ENCODE results near the gene JMJD8. TPM values are rescaled to one million over a fixed set of nuclear protein-coding genes. Genes with fewer than 3 reads are reported as not detected.

Gene JMJD8
- total and polyA plus RNA-seq, 5 donors from 2014 or later = 22.7 to 36.2 (median 32.3) TPM

GRCh38 chr16:645852-646678 lies 38.1 kb downstream of the JMJD8 start:
- no peaks in the 10 kb centered on the region for H3K9me3 ChIP-seq (ENCODE audit: control insufficient read depth in 2 of 2, low read length in 2 of 2)
- ATAC-seq (ENCODE audit: low read depth in 2 of 2) (no peak), DNase-seq (no peak)
- Mint-ChIP-seq H3K27me3 (no peaks in the 10 kb centered on the region), H3K27ac (no peak overlapping the region), H3K4me1 (peaks cover 0 to 35% (median 3%) of the 10 kb centered on the region in 4 donors), H3K9me3 (no peaks in the 10 kb centered on the region), H3K36me3 (no peaks in the 10 kb centered on the region), H3K4me3 (peak overlapping the region in 2 of 4 donors; percentile 68 to 80)
- no peaks in the 10 kb centered on the region for H3K27me3 ChIP-seq (ENCODE audit: control insufficient read depth, insufficient read depth, low read length)
- no peaks in the 10 kb centered on the region for H3K36me3 ChIP-seq (ENCODE audit: control insufficient read depth, insufficient read depth, low read length)
- no peak overlapping the region for H3K27ac ChIP-seq (ENCODE audit: insufficient read depth, low read length, poor library complexity, severe bottlenecking)
- H3K4me1 ChIP-seq (ENCODE audit: control insufficient read depth, insufficient read depth, low read length, poor library complexity, severe bottlenecking) = peaks cover 42% of the 10 kb centered on the region
- H3K4me3 ChIP-seq (ENCODE audit: low read depth, low read length) = no peak overlapping the region

GRCh38 chr16:644556-644955 lies 39.6 kb downstream of the JMJD8 start:
- no peaks in the 10 kb centered on the region for H3K9me3 Mint-ChIP-seq
- H3K36me3 Mint-ChIP-seq = no peaks in the 10 kb centered on the region
- Histone ChIP-seq H3K36me3 (ENCODE audit: control insufficient read depth, insufficient read depth, low read length) (no peaks in the 10 kb centered on the region), H3K4me1 (ENCODE audit: control insufficient read depth, insufficient read depth, low read length, poor library complexity, severe bottlenecking) (peaks cover 38% of the 10 kb centered on the region), H3K27ac (ENCODE audit: insufficient read depth, low read length, poor library complexity, severe bottlenecking) (no peak overlapping the region), H3K27me3 (ENCODE audit: control insufficient read depth, insufficient read depth, low read length) (no peaks in the 10 kb centered on the region), H3K4me3 (ENCODE audit: low read depth, low read length) (no peak overlapping the region), H3K9me3 (ENCODE audit: control insufficient read depth in 2 of 2, low read length in 2 of 2) (no peaks in the 10 kb centered on the region)
- ATAC-seq (ENCODE audit: low read depth in 2 of 2) (no peak), DNase-seq (no peak)
- H3K27me3 Mint-ChIP-seq = no peaks in the 10 kb centered on the region
- peaks cover 0 to 29% (median 3%) of the 10 kb centered on the region in 4 donors for H3K4me1 Mint-ChIP-seq
- peak overlapping the region in 1 of 3 donors; percentile 48 for H3K27ac Mint-ChIP-seq
- peak overlapping the region; percentile 52 to 80 (median 74) for H3K4me3 Mint-ChIP-seq

DNA sequence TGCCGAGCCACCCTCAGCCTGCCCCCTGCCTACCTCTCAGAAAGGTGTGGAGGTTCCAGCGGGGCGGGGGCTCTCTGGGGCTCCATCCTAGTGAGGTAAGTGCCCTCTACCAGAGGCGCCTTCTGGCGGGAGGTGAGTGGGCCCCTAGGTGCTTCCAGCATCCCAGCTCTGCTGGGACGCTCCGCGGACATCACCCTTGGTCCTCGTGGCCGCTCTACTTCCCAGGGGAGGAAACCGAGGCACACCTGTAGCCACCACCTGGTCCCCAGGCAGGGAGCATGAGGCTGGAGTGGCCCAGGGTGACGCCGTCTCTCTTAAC lies 41.1 kb downstream of the JMJD8 start:
- DNase-seq (no peak), ATAC-seq (ENCODE audit: low read depth in 2 of 2) (no peak)
- Mint-ChIP-seq H3K27me3 (no peaks in the 10 kb centered on the region), H3K9me3 (no peaks in the 10 kb centered on the region), H3K4me3 (peak overlapping the region; percentile 59 to 82 (median 78)), H3K4me1 (peaks cover 0 to 23% (median under 1%) of the 10 kb centered on the region in 4 donors), H3K27ac (no peak overlapping the region), H3K36me3 (no peaks in the 10 kb centered on the region)
- Histone ChIP-seq H3K27me3 (ENCODE audit: control insufficient read depth, insufficient read depth, low read length) (no peaks in the 10 kb centered on the region), H3K27ac (ENCODE audit: insufficient read depth, low read length, poor library complexity, severe bottlenecking) (no peak overlapping the region), H3K9me3 (ENCODE audit: control insufficient read depth in 2 of 2, low read length in 2 of 2) (no peaks in the 10 kb centered on the region), H3K4me1 (ENCODE audit: control insufficient read depth, insufficient read depth, low read length, poor library complexity, severe bottlenecking) (peaks cover 26% of the 10 kb centered on the region), H3K4me3 (ENCODE audit: low read depth, low read length) (no peak overlapping the region), H3K36me3 (ENCODE audit: control insufficient read depth, insufficient read depth, low read length) (no peaks in the 10 kb centered on the region)

DNA sequence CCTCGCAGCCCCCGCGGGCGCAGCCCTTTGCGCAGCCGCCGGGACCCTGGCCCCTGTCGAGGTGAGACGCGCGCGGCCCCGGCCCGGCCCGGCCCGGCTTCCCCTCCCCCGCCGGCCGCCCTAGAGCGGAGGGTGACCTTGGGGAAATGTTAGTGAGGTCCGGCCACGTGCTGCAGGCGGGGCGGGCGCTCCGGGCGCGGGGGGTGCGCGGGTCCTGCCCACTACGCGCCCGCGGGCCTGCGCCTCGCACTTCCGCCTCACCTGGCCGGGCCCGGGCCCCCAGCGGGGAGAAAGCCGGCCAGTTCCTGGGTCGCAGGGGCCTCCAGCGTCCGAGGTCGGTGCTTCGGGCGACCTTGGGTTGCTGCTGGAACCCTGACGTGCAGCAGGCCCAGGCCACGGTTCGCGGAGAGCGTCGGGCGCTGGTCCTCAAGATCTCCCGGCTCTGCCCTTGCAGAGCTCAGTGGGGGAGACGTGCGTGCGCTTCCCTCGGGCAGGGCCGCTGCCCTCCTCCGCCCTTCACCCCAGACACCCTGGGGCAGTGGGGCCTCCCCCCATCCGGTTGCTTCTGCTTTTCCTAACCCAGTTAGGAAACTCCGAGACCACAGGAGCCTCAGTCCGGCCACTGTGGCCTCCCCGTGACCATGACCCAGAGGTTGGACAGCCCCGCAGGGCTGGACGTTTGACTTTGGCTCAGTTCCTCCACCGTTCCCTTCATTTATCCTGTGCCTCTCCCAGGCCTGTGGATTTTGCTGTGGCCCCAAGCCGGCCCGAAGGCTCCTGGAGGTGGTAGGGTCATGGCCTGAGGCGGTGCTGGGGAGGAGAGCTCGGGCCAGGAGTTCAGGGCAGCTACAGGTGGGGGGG lies 41.7 kb downstream of the JMJD8 start:
- H3K4me1 Mint-ChIP-seq = peaks cover 0 to 21% (median 0%) of the 10 kb centered on the region in 4 donors
- H3K27me3 Mint-ChIP-seq = no peaks in the 10 kb centered on the region
- no peak overlapping the region for H3K27ac Mint-ChIP-seq

GRCh38 chr16:641326-642188 lies 42.6 kb downstream of the JMJD8 start, which contains the start of gene MCRIP2:
Gene MCRIP2, plus strand, starts transcription at chr16:641828. Its CDS starts 164 bp downstream, at chr16:641992.
- DNase-seq (peak; percentile 51 to 72 (median 58)), ATAC-seq (ENCODE audit: low read depth in 2 of 2) (peak; percentile 13 to 22)
- Histone ChIP-seq H3K4me1 (ENCODE audit: control insufficient read depth, insufficient read depth, low read length, poor library complexity, severe bottlenecking) (peaks cover 22% of the 10 kb centered on the region), H3K27ac (ENCODE audit: insufficient read depth, low read length, poor library complexity, severe bottlenecking) (peak within 1 kb of the TSS; percentile 14), H3K4me3 (ENCODE audit: low read depth, low read length) (no peak within 1 kb of the TSS), H3K27me3 (ENCODE audit: control insufficient read depth, insufficient read depth, low read length) (no peaks in the 10 kb centered on the region), H3K9me3 (ENCODE audit: control insufficient read depth in 2 of 2, low read length in 2 of 2) (peaks cover 0 to 4% of the 10 kb centered on the region in 2 experiments), H3K36me3 (ENCODE audit: control insufficient read depth, insufficient read depth, low read length) (no peaks in the 10 kb centered on the region)
- H3K4me1 Mint-ChIP-seq = peaks cover 0 to 24% (median 2%) of the 10 kb centered on the region in 4 donors
- H3K4me3 Mint-ChIP-seq = peak within 1 kb of the TSS in 3 of 4 donors; percentile 59 to 82 (median 76)
- peaks cover 4% of the 10 kb centered on the region for H3K27me3 Mint-ChIP-seq
- no peaks in the 10 kb centered on the region for H3K36me3 Mint-ChIP-seq
- H3K27ac Mint-ChIP-seq = no peak within 1 kb of the TSS
- peaks cover 0 to 2% (median 0%) of the 10 kb centered on the region in 7 donors for H3K9me3 Mint-ChIP-seq

More for the DNA sequence above, 41.7 kb downstream of the JMJD8 start:
- Histone ChIP-seq H3K4me1 (ENCODE audit: control insufficient read depth, insufficient read depth, low read length, poor library complexity, severe bottlenecking) (peaks cover 21% of the 10 kb centered on the region), H3K9me3 (ENCODE audit: control insufficient read depth in 2 of 2, low read length in 2 of 2) (peaks cover 0 to 2% of the 10 kb centered on the region in 2 experiments), H3K36me3 (ENCODE audit: control insufficient read depth, insufficient read depth, low read length) (no peaks in the 10 kb centered on the region), H3K4me3 (ENCODE audit: low read depth, low read length) (no peak overlapping the region), H3K27me3 (ENCODE audit: control insufficient read depth, insufficient read depth, low read length) (no peaks in the 10 kb centered on the region), H3K27ac (ENCODE audit: insufficient read depth, low read length, poor library complexity, severe bottlenecking) (no peak overlapping the region)
- Mint-ChIP-seq H3K9me3 (no peaks in the 10 kb centered on the region), H3K4me3 (peak overlapping the region in 3 of 4 donors; percentile 59 to 82 (median 76)), H3K36me3 (no peaks in the 10 kb centered on the region)
- DNase-seq (peak; percentile 19 to 46 (median 25)), ATAC-seq (ENCODE audit: low read depth in 2 of 2) (peak; percentile 22 to 31)

DNA sequence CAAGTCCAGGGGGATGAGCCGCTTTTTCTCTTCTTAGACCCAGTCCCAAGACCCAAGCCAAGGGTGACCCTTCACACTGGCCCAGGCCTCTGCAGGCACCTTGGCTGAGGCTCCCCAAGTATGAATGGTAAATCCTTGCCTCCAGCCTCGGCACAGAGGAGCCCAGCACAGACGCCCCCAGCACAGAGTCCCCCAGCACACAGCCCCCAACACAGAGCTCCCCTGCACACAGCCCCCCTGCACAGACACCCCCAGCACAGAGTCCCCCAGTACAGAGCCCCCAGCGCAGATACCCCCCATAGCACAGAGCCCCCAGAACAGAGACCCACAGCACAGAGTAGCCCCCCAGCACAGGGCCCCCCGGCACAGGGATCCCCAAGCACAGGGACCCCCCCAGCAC lies 43.5 kb downstream of the JMJD8 start:
- Mint-ChIP-seq H3K36me3 (no peaks in the 10 kb centered on the region), H3K27me3 (peaks cover 8% of the 10 kb centered on the region), H3K4me1 (peaks cover 0 to 27% (median 4%) of the 10 kb centered on the region in 4 donors), H3K27ac (no peak overlapping the region), H3K9me3 (peaks cover 0 to 3% (median 0%) of the 10 kb centered on the region in 7 donors), H3K4me3 (peak overlapping the region in 2 of 4 donors; percentile 58 to 62)
- Histone ChIP-seq H3K27ac (ENCODE audit: insufficient read depth, low read length, poor library complexity, severe bottlenecking) (no peak overlapping the region), H3K4me3 (ENCODE audit: low read depth, low read length) (no peak overlapping the region), H3K36me3 (ENCODE audit: control insufficient read depth, insufficient read depth, low read length) (no peaks in the 10 kb centered on the region), H3K27me3 (ENCODE audit: control insufficient read depth, insufficient read depth, low read length) (no peaks in the 10 kb centered on the region), H3K9me3 (ENCODE audit: control insufficient read depth in 2 of 2, low read length in 2 of 2) (peaks cover 0 to 4% of the 10 kb centered on the region in 2 experiments), H3K4me1 (ENCODE audit: control insufficient read depth, insufficient read depth, low read length, poor library complexity, severe bottlenecking) (peaks cover 29% of the 10 kb centered on the region)
- ATAC-seq (ENCODE audit: low read depth in 2 of 2) (no peak), DNase-seq (no peak)

DNA sequence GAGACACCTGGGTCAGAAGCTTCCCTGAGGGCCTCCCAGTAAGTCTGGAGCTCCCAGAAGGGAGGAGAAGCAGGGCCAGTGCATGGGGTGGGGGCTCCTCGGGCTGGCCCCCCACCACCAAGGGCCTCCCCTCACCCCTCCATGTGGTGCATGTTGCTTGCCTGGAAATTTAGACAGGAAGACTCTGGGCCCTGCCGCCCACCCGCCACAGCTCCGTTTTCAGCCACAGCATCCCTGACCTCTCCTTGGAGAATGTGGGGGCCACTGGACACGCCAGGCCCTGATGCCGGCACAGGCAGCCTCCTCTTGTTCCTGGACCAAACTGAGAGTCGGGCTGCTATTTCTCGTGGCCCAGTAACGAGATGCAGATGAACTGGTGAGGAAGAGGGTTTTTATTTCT lies 45.3 kb downstream of the JMJD8 start:
- Mint-ChIP-seq H3K4me1 (peaks cover 0 to 20% (median 4%) of the 10 kb centered on the region in 4 donors), H3K9me3 (peaks cover 0 to 3% (median 0%) of the 10 kb centered on the region in 7 donors), H3K27ac (peak overlapping the region in 2 of 3 donors; percentile 73 to 86), H3K27me3 (peaks cover 8% of the 10 kb centered on the region), H3K36me3 (no peaks in the 10 kb centered on the region), H3K4me3 (peak overlapping the region; percentile 4 to 77 (median 41))
- no peak overlapping the region for H3K27ac ChIP-seq (ENCODE audit: insufficient read depth, low read length, poor library complexity, severe bottlenecking)
- DNase-seq (no peak), ATAC-seq (ENCODE audit: low read depth in 2 of 2) (no peak)
- peaks cover 0 to 4% of the 10 kb centered on the region in 2 experiments for H3K9me3 ChIP-seq (ENCODE audit: control insufficient read depth in 2 of 2, low read length in 2 of 2)
- no peaks in the 10 kb centered on the region for H3K36me3 ChIP-seq (ENCODE audit: control insufficient read depth, insufficient read depth, low read length)
- peaks cover 38% of the 10 kb centered on the region for H3K4me1 ChIP-seq (ENCODE audit: control insufficient read depth, insufficient read depth, low read length, poor library complexity, severe bottlenecking)
- H3K4me3 ChIP-seq (ENCODE audit: low read depth, low read length) = no peak overlapping the region
- H3K27me3 ChIP-seq (ENCODE audit: control insufficient read depth, insufficient read depth, low read length) = no peaks in the 10 kb centered on the region
